HG02884 (cell line): ENCODE results near the gene RIPPLY2.
"Not testable (repeated sequence)": the region's sequence is repeated elsewhere in the genome, so short reads cannot be mapped to it uniquely, and the experiment has no call there.

ENCODE experiments used
- ATAC-seq: cut with Tn5 transposase; IDR thresholded peaks from one replicate; pipeline ENCODE4 v1.9.1; 2021; ENCODE audit warnings: mild to moderate bottlenecking, moderate library complexity; ENCODE audit not compliant: unreplicated experiment

RIPPLY2 gene, protein sequence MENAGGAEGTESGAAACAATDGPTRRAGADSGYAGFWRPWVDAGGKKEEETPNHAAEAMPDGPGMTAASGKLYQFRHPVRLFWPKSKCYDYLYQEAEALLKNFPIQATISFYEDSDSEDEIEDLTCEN

DNA sequence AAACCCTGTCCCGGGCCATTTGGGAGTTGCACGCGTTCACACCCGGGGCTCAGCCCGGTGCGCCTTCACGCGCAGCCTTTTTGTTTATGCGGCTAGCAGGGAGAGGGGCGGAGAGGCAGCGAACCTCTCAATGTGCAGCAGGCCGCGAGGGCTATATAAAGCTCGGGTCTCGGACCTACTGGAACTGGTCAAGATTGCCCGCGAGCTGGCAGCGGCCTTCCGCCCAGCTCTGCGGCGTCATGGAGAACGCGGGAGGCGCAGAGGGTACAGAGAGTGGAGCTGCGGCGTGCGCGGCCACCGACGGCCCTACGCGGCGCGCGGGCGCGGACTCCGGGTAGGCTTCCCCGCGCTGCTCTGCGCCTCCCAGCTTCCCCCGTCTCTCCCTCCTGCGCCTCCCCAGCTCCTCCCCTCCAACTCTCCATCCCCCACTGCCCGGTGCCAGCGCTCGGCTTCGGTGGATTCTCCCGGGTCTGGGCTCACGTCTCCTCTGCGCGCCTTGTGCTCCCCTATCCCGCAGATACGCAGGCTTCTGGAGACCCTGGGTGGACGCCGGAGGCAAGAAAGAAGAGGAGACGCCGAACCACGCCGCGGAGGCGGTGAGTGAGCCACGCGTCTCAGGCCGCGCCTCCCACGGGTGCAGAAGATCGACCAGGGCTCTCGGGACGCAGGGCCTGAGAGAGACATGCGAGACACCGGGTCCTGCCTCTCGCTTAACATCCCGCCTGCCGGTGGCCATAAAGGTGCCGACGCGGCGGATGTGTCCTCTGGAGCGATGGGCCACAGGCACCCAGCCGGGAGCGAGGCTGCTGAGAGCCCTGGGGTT is at the start of gene RIPPLY2:
Gene RIPPLY2, plus strand, starts transcription at position 183 of the 823 bp plus-strand sequence. Its CDS starts 57 bp downstream, at position 240.
- peak; percentile 69 for ATAC-seq

DNA sequence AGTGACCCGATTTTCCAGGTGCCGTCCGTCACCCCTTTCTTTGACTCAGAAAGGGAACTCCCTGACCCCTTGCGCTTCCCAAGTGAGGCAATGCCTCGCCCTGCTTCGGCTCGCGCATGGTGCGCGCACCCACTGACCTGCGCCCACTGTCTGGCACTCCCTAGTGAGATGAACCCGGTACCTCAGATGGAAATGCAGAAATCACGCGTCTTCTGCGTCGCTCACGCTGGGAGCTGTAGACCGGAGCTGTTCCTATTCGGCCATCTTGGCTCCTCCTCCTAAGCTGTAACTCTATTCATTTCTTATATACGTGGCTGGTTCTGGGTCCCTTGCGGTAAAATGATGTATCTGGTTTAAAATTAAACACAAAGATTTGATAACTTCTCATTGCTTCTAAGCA is 49.7 kb upstream of the RIPPLY2 start:
- not testable (repeated sequence) for ATAC-seq

DNA sequence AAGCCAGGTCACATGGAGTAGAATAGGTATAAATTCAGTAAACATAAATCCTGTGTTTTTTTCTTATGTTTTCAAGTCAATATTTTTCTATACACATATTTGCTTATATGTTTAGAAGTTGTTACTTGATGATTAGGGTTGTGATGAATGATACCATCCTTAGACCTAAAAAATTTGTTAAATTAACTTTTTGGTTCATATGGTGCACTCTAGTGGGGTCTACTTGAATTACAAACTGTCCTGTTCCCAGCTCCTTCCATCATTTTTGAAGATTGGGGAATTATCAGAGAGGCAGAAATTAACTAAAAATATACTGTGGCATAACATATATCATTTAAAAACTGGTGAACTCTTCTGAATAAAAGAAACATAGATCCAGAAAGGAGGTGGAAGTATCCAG is 48.3 kb upstream of the RIPPLY2 start:
- no peak for ATAC-seq

DNA sequence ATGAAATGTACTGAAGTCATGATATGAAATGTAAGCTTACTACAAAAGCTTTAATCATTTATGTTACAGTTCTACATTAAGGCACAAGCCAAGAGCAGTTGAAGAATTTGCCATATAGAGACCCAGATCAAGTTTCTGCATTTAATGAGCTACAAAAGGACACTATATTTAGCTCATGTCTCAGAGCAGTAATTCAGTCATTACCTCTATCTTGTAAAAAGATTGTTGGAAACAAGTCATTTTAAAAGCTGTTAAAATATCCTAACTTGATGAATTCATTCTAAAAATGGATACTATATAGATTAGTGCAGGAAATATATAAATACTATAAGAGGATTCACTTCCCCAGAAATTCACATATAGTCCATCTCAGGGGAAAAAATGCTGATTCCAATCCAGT is 45.2 kb upstream of the RIPPLY2 start:
- no peak for ATAC-seq

DNA sequence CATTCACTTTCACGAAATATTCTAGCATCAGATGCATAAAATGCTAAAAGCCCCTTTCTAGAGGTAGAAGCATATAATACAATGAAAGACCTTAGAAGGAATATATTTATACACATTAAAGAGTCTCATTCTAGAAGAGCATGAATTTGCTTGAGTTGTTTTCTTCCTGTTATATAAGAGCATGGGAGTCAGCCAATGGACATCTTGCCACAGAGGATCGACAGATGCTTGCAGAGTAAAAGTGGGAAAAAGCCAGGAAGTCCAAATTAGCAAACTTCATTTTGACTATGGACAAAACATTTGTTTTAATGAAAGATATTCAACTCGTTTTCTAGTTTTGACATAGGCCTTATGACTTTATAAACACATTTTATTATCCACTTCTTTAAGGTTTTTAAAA is 44.2 kb upstream of the RIPPLY2 start:
- ATAC-seq: no peak

DNA sequence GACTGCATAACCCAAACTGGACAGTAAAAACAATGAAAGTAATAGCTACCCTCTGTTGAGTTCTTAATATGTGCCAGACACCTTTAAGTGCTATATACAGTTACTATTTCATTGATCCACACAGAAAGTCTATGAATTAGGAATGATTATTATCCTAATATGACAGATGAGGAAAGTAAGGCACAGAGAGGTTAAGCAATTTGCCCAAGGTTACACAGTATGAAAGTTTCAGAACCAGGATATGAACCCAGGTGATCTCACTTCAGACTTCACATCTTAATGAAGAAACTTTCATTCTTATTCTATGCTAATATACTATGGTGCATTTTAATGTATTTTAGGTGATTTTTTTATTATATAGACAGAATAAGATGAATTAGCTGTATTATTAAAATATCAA is 40.6 kb upstream of the RIPPLY2 start:
- ATAC-seq: no peak

DNA sequence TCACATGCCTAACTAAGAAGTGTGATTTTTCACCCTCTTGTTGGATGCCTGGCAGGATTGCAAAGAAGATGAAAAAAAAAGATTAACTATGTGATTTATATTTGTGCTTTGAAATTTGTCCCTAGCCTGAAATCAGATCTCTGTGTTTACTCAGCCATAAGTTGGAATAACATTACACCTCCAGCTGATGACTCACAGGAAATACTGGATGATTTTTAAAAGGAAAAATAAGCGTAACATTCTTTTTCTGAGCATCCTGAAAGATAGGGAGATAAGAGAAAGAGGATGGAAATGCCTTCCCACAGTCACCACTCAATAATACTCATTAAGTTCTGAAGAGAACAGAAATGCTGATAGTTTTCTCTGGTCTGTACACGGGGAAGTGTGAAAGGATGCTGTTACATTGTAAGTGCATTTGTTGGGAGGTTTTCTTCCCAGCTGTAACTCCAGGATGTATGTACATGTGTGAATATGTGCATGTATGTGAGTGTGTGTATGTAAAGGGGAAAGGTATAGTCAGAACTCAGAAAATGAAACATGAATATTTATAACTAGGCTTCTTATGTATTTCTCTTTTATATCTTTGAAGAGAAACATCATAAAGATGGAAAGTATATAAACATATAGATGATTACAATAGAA is 37.4 kb upstream of the RIPPLY2 start:
- no peak for ATAC-seq

DNA sequence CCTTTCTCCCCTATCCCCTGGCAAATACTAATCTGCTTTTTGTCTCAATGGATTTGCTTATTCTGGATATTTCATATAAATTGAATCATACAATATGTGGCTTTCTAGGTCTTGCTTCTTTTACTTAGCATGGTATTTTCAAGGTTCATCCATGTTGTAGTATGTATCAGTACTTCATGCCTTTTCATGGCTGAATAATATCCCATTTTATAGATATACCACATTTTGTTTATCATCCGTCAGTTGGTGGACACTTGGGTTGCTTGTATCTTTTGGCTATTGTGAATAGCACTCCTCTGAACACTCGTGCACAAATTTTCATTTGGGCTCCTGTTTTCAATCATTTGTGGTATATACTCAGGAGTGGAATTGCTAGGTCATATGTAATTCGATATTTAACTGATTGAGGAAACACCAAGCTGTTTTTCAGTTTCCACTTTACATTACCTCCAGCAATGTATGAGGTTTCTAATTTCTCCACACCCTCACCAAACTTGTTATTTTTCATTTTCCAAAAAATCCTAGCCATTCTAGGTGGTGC is 30.5 kb upstream of the RIPPLY2 start:
- ATAC-seq: no peak

DNA sequence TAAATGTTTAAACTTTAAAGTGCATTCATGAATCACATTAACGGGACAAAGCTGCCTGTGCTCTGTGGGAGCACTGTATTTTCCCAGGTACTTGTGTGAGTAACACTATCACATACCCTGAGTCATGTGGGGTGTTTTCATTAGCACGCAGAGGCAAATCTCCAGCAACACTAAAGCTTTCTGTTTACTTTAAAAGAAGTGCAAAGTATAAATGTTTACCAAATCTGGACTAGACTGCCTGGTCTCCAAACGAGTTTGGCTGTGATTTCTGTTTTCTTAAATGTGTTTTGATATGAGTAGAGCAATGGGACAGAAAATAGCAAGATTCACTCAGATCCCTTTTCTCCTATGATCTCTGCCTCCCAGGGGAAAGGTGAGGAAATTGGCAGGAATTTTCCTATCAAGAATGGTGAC is 28.8 kb upstream of the RIPPLY2 start:
- ATAC-seq: no peak

DNA sequence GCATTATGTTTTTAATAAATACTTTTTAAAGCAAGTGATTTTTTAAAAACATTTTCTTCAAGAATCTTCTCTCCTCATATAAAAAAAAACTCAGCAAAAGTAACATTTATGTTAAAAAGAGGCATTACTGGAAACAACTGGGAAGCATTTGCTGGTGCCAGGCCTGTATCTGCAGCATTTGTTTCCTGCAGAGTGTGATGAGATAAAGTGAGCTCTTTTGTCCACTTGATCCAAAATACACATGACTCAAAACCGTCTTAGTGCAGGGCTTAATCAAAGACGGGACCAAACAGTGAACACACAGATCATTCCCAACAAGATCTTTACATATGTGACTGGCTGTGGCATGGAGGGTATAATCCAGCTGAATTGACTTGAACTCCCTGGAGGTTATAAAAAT is 28.3 kb upstream of the RIPPLY2 start:
- ATAC-seq: no peak

DNA sequence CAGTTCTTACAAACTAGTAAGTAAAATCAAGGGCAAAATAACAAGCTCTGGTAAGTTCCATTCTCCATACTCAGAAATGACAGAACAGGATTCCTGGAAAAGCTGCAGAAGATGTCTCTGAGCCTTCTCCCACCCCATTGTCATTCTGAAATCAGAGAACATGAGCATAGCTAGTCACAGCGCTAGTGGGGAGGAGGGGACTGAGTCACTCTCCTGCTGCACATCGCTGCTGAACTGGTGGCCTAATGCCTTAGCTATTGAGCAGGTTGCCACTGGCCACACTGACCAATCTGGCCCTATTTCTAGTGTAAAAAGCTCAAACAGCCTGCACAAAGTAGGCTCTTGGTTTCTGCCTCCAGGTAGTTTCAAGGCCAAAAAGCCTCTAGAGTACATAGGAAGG is 26.1 kb upstream of the RIPPLY2 start:
- ATAC-seq: no peak

DNA sequence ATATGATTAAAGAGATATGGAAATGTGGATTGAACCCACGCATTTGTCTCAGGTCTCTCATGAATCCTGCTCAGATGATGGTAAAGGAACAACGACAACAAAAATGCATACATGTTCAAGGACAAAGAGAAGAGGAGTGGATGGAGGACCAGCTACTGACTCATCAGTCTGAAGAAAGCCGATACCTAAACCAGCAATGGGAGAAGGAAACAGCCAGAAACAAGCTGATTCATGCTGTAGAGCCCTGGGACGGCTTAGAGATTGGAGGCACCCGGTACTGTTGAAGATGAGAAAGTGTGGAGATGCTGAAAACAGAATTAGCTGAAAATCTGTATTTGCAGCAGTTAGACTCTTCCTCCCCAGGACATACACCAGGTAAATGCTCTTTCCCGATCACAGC is 14.4 kb upstream of the RIPPLY2 start:
- no peak for ATAC-seq

DNA sequence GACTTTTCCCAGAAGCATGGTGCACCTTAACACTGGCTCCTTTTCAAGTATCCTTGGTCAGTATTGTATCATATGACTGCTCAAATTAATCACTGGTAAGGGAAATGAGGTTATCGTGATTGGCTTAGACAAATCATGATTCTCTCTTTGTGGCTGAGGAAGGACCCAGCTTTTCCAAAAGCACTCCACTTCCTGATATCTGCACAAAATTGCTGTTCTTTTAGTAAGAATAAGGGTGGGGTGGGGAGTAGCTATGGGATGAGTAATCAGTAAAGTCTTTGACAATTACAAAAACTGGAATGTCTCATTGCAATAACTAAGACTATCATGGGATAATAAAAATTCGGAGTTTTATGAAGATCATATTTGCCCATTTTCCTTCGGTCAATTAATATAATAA is 9.0 kb upstream of the RIPPLY2 start:
- ATAC-seq: no peak

DNA sequence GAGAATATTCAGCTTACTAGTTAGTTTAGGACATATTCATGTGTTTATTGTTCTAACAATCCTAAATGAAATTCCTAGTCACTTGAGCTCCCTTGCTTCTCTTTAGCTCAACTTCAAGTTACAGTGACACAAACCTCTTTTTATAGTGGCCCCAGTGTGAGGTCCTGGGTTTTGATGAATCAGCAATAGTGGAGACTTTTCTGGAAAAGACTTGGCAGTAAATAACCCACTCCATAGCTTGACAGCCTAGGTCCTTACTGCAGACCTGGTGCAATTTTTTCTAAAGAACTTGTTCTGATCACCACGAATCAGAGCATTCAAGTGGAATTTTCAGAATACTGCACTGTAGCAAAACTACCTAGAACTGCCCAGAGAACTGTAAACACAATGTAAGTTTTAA is 6.9 kb upstream of the RIPPLY2 start:
- ATAC-seq: no peak

DNA sequence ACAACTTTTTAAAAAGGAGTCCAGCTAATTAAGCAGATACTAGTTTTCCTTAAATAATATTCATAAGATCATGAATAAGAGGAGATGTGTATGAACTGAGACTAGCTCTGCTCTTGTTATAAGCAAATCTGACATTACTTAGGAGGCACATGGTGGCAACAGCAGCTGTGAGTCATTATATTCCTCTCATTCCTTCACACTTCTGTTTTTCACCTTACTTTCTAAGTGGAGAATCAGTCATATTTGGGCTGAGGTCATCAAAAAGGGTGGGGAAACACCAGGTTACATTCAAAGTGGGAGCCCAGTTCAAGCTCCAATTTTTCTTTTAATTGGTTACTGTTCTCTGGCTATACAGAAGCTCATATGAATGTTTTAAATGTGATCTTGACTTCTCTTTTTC is 6.0 kb upstream of the RIPPLY2 start:
- ATAC-seq: peak; percentile 80

DNA sequence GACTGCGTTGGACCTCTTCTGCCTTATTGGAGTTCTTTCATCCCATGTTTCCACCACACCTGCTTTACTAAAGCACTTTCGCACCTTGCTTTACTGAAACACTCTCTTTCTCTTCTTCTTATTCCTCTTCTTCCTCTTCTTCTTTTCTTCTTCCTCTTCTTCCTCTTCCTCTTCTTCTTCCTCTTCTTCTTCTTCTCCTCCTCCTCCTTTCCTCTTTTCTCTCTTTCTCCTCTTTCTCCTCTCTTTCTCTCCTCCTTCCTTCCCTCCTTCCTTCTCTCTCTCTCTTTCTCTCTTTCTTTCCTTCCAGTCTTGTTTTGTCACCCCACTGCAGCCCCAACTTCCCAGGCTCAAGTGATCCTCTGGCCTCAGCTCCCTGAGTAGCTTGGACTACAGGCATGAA is 4.0 kb upstream of the RIPPLY2 start:
- ATAC-seq: no peak

DNA sequence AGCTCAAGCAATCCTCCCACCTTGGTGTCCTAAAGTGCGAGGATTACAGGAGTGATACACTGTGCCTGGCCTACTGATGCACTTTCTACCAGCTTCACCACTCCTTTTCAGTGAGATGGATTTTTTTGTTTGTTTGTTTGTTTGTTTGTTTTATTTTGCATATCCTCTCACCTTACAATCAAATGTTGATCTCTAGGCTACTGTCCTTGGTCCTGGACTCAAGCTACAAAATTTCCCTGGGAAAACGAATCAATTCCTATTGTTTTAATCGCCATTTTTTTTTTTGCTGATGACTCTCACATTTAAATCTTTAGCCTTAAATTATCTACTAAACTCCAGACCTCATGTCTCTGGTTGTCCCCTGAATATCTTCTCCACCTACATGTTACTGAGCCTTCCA is 3.5 kb upstream of the RIPPLY2 start:
- ATAC-seq: no peak

DNA sequence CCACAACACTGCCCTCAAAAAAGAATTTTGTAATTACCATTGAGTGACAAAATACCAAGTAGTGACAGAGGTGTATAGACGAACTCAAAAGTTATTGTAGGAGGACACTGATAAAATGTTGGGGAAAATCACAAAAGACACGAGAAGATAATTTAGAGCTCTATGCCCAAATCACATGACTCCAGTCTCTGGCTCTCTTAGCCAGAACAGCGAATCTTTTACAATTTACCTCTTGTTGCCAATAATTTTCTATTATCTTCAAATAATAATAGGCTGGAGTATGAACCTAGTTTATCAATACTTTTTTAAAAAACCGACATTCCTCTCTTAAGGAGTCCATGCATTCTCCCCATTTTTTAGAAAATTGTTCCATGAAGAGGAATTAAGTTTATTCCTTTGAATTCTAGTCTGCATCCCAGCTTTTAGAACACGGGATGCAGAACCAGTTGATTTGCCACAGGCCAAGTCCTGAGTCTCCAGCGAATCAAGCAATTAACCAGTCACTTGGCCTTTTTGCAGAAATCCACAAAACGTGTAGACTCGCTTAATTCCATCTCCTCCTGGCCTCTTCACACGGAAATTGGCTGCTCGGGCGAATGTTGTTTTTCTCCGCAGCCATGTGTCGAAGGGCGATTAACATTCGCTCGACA is 507 bp upstream of the RIPPLY2 start:
- ATAC-seq: no peak

DNA sequence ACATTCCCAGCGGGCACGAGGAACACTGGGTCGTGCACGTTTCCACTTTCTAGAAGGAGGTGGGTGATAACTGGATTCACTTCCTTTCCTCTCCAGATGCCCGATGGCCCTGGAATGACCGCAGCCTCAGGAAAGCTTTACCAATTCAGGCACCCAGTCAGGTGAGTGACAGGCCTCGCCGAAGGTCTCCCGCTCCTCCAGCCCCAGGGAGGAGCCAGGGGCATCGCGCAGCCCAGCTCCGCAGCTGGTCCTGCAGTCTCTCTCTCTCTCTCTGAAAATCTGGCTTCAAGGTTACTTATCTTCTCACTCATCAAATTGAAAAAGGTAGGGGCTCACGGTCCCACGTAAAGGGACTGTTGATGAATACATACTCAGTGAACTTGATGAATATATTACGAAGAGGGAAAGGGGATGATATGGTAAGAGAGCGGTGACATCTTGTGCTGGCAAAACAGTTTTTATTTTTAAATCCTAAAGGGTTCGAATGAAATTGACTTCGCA is 891 bp downstream of the RIPPLY2 start:
- ATAC-seq: no peak

DNA sequence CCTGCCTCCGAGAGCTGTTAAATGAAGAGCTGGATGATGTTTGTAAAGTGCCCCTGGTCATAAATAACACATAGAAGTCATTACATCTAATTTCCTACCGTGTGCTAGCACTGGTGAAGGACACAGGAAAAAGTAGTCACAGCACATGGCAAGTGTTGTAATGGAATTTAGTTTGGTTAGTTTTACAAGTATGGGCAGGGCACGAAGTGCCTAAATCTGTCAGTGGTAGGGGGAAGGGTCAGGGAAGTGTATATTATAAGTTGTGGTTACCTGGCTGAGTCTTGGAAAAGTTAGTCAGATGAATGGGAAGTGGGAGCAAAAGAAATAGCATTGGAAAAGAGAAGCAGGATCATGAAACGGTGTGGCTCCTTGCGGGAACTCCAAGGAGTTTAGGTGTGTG is 1.6 kb downstream of the RIPPLY2 start:
- ATAC-seq: no peak
